Effector memory CD4-positive, alpha-beta T cell (primary cell): Measurements from ENCODE around the gene GNRHR.
"Not testable (repeated sequence)": the region's sequence is repeated elsewhere in the genome, so short reads cannot be mapped to it uniquely, and the experiment has no call there.

ENCODE experiments used
- DNase-seq, 3 donors: peaks; one replicate each; pipeline ENCODE4 v3.0.0-alpha.2; 2020
- H3K27ac ChIP-seq: 2 replicates; pipeline ENCODE4 v1.7.0; 2013; ENCODE audit warnings: mild to moderate bottlenecking, low read length, moderate library complexity; ENCODE audit not compliant: insufficient read depth, poor library complexity, severe bottlenecking
- H3K27me3 ChIP-seq: replicated peaks from 2 replicates; pipeline ENCODE4 v1.7.0; 2013; ENCODE audit warnings: mild to moderate bottlenecking, low read length; ENCODE audit not compliant: insufficient read depth, control insufficient read depth, poor library complexity, severe bottlenecking
- H3K36me3 ChIP-seq: 2 replicates; pipeline ENCODE4 v1.7.0; 2013; ENCODE audit warnings: mild to moderate bottlenecking, low read length, moderate library complexity; ENCODE audit not compliant: control insufficient read depth, insufficient read depth
- H3K4me1 ChIP-seq: 2 replicates; pipeline ENCODE4 v1.7.0; 2013; ENCODE audit warnings: low read length, mild to moderate bottlenecking; ENCODE audit not compliant: control insufficient read depth, insufficient read depth, poor library complexity, severe bottlenecking
- H3K4me3 ChIP-seq: 2 replicates; pipeline ENCODE4 v1.7.0; 2013; ENCODE audit warnings: low read length, low read depth, mild to moderate bottlenecking; ENCODE audit not compliant: insufficient read depth, poor library complexity, severe bottlenecking
- H3K9me3 ChIP-seq: 2 replicates; pipeline ENCODE4 v1.7.0; 2013; ENCODE audit warnings: mild to moderate bottlenecking, low read length, moderate library complexity; ENCODE audit not compliant: control insufficient read depth

GNRHR gene

DNA sequence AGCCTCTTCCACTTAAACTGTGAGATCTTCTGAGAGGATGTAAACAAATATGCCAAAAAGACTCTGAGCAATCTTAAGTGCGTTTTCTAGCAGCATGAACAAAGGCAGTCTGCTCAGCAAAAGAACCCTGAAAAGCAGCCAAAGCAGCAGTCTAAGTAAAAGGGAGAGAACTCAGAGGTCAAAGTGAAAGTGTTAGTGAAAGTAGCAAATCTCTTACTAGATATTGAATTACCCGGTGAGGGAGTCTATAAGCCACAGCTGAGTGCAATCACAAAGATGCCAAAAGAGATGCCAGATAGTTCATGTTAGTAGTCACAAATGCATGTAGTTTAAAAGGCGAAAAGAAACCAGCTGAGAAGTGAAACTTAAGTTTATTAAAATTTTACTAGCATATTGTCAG is 7.9 kb upstream of the GNRHR start:
- no peaks in the 10 kb centered on the region for H3K9me3 ChIP-seq
- no peak for DNase-seq
- H3K36me3 ChIP-seq: no peaks in the 10 kb centered on the region
- no peaks in the 10 kb centered on the region for H3K27me3 ChIP-seq
- no peak overlapping the region for H3K4me3 ChIP-seq
- no peaks in the 10 kb centered on the region for H3K4me1 ChIP-seq
- no peak overlapping the region for H3K27ac ChIP-seq

DNA sequence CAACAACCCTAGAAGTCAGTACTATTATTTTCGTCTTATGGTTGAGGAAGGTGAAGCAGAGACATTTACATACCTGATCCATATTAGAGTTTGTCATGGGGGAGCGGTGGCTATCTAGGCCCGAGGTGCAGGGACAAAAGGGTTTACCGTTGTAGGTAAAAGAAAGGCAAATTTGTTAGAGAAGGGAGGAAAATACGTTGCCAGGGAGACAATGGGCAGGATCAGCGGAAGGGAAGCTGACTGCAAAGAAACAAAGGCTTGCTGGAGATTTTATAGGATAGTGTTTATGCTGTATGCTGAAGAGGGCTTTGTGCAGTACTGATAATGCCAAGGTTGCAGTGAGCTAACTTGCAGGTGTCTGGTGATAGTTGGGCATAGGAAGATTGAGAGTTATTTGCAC is 2.8 kb upstream of the GNRHR start:
- H3K36me3 ChIP-seq, H3K9me3 ChIP-seq: not testable (repeated sequence)

DNA sequence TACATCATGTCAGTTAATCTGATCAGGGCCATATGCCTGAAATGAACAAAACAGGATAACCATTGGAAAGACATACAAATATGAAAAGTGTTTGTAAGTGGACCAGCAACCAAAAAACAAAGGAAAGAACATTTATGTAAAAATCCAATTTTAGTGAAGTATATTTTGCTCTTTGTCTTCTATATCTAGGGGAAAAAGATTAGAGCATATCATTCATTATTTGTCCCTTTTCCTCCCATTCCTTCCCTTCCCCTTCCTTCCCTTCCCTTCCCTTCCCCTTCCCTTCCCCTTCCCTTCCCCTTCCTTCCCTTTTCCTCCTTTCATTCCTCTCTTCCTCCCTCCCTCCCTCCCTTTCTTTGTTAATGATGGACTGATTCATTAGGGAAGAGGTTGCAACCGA is 1.8 kb upstream of the GNRHR start:
- H3K36me3 ChIP-seq: no peaks in the 10 kb centered on the region
- H3K4me1 ChIP-seq: no peaks in the 10 kb centered on the region
- no peaks in the 10 kb centered on the region for H3K27me3 ChIP-seq
- no peak overlapping the region for H3K4me3 ChIP-seq
- H3K27ac ChIP-seq: no peak overlapping the region
- H3K9me3 ChIP-seq: no peaks in the 10 kb centered on the region
- no peak for DNase-seq

More for the DNA sequence above, 2.8 kb upstream of the GNRHR start:
- not testable (repeated sequence) for H3K27ac ChIP-seq, H3K27me3 ChIP-seq, DNase-seq, H3K4me1 ChIP-seq, H3K4me3 ChIP-seq

DNA sequence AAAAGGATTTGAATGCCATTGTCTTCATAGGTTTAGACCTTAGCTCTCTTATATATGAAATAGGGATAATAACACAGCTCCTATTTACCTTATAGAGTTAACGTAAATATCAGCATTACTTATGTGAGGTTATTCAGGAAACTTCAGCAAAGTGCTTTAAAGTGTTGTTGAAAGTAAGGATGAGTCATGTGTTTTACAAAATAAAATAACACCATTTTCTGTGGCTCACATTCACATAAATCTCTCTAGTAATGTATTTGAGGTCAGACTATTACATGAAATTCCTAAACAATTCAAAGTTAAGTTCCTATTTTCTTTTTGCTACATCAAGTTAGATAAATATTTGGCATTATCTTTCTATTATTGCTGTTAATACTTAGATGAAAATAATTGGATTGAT is 2.9 kb downstream of the GNRHR start:
- Histone ChIP-seq H3K36me3 (no peaks in the 10 kb centered on the region), H3K4me3 (no peak overlapping the region), H3K27ac (no peak overlapping the region), H3K27me3 (no peaks in the 10 kb centered on the region), H3K9me3 (no peaks in the 10 kb centered on the region), H3K4me1 (no peaks in the 10 kb centered on the region)
- DNase-seq: no peak

DNA sequence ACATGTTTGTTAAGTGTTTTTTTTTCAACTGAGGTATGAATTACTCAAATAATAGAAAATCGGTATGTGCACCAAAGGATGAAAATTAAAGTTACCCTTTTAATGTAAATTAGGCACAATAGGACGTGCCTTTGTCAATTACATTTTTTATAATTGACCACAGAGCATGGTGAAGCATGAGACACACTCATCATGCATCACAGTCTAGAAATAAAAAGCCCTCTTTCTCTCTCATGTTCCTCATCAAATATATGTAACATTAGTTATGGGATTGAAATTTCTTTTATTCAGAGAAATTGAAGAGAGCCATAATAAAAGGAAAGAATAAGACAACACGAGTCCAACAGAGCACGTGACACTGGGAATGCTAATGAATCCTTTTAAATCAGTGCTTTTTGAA is 3.5 kb downstream of the GNRHR start:
- Histone ChIP-seq H3K4me1 (no peaks in the 10 kb centered on the region), H3K4me3 (no peak overlapping the region), H3K9me3 (no peaks in the 10 kb centered on the region), H3K27ac (no peak overlapping the region), H3K36me3 (no peaks in the 10 kb centered on the region), H3K27me3 (no peaks in the 10 kb centered on the region)
- DNase-seq: no peak

DNA sequence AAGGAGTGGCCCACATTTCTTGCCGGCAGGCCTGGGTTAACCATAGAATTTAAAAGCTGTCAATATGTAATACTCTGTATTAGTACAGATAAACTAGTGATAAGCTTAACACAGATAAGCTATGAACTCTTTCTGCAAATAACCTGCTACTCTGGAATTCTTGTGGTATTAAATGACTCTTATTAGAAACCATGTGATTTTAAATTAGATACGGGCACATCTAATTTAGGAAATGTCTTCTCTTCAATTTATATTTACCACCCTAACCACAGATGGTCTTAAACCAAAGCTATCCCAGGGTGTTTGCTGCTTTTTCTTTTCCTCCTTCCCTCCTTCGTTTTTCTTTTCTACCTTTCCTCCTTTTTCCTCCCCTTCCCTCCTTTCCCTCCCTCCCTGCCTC is 4.9 kb downstream of the GNRHR start:
- DNase-seq: no peak
- Histone ChIP-seq H3K27ac (no peak overlapping the region), H3K9me3 (no peaks in the 10 kb centered on the region), H3K4me3 (no peak overlapping the region), H3K4me1 (no peaks in the 10 kb centered on the region), H3K27me3 (no peaks in the 10 kb centered on the region), H3K36me3 (no peaks in the 10 kb centered on the region)

DNA sequence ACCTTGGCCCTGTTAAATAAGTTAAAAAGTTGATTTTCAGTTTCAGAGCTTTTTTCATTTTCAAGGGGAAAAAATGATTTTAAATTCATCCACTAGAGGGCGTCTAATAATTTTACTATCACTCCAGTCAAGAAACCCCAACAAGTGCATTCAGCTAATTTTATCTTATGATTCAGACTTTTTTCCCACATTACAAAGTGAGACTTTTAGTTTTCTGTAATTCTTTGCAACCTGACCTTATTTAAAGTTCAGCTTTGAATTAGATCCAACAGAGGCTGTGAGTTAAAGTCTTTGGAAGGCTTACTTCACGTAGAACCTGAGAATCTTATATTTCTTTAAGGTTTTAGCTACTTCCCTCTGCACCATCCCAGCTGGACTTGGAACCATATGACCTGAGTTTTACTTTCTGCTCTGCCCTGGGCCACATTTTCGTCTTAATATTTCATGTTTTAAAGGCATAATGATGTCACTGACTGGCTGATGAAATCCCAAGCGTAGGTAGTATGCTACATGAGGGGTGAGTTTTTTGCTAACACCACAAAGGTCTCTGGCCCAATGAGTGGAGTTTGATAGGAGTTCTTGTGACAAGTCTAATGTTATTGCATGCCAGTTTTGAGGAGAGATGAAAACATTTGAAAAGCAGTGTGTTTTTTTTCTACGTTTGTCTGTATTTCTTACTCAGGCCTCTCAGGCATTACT is 7.2 kb downstream of the GNRHR start:
- Histone ChIP-seq H3K36me3 (no peaks in the 10 kb centered on the region), H3K4me1 (no peaks in the 10 kb centered on the region), H3K27ac (no peak overlapping the region), H3K4me3 (no peak overlapping the region), H3K9me3 (no peaks in the 10 kb centered on the region), H3K27me3 (no peaks in the 10 kb centered on the region)
- DNase-seq: no peak

DNA sequence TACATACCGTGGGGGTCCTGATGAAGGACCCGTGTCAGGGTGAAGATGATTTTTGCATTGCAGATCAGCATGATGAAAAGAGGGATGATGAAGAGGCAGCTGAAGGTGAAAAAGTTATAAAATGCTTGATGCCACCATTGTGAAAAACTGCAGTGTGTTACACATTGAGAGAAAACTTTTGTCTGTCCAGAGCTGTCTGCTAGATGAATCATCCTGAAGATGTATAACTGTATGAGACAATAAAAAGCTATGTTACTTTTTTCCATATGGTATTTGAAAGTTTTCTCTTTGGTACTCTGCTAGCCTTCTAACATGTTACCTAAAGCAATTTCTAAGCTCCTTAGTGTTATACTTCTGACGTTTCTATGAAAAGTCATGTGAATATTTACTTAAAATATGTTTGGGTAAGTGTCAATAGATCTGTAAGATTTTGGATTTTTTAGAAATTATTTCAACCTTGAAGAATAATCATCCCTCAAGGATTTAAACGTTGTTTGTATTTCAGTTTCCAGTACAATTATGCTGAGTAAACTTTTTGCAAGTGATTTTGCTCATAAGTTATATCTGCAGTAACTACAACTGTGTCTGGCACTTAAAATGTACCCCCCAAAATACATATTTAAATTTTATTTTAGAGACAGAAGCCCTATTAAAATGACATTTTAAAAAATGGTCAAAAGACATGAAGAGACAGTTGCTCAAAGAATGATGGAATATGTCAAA is 9.5 kb downstream of the GNRHR start:
- H3K36me3 ChIP-seq: no peaks in the 10 kb centered on the region
- no peaks in the 10 kb centered on the region for H3K9me3 ChIP-seq

DNA sequence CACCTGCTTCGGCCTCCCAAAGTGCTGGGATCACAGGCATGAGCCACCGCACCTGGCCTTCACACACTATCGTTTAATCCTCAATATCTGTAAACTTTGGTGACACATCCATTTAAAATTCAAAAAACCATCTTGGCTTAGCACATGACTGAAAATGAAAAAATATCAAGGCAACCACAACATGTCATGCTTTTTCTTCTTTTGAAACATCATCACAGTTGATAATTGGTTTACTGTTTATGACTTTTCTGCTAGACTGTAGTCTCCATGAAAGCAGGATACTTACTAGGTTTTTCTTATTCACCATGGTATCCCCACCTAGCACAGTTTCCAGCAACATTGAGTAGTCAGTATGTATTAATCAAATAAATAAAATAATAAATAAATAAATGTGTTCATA is 11.0 kb downstream of the GNRHR start:
- Histone ChIP-seq H3K4me3 (no peak overlapping the region), H3K36me3 (no peaks in the 10 kb centered on the region), H3K9me3 (no peaks in the 10 kb centered on the region), H3K27ac (no peak overlapping the region), H3K27me3 (no peaks in the 10 kb centered on the region), H3K4me1 (no peaks in the 10 kb centered on the region)
- DNase-seq: no peak

More for the DNA sequence above, 9.5 kb downstream of the GNRHR start:
- H3K4me3 ChIP-seq: no peak overlapping the region
- H3K27ac ChIP-seq: no peak overlapping the region
- no peak for DNase-seq
- H3K27me3 ChIP-seq: no peaks in the 10 kb centered on the region
- H3K4me1 ChIP-seq: no peaks in the 10 kb centered on the region

DNA sequence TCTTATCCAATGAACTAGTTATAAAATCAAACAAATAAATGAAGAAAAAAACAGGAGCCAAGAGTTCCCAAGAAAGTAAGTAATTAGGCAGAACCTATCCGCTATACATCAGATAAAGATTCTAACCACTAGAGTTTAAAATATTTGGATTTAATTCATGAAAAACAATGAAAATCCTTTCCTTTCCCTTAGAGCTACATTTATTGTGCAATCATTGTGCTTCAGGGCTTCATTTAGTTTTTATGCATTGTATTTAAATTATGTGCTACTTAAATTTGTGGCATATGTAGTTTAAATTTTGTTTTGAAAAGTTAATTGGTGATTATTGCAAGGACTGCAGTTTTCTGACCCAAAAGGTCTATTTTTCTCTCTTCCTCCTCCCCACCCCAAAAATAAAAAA is 17.9 kb downstream of the GNRHR start:
- Histone ChIP-seq H3K9me3 (no peaks in the 10 kb centered on the region), H3K4me3 (no peak overlapping the region), H3K27ac (no peak overlapping the region), H3K27me3 (no peaks in the 10 kb centered on the region), H3K36me3 (no peaks in the 10 kb centered on the region), H3K4me1 (no peaks in the 10 kb centered on the region)
- DNase-seq: no peak
